22Rv1 (cell line): Measurements from ENCODE around the gene IPCEF1.

Source experiments
- ZFX ChIP-seq: fragments of 450-650 bp; IDR thresholded peaks from 2 replicates; pipeline ENCODE4 v1.6.1; 2017; ENCODE audit warnings: antibody characterized with exemption, borderline replicate concordance
- TF ChIP-seq, protein P1 (sequence below): fragments of 450-650 bp; IDR thresholded peaks from 2 replicates; pipeline ENCODE4 v1.5.1; 2017; ENCODE audit warnings: mild to moderate bottlenecking

DNA sequence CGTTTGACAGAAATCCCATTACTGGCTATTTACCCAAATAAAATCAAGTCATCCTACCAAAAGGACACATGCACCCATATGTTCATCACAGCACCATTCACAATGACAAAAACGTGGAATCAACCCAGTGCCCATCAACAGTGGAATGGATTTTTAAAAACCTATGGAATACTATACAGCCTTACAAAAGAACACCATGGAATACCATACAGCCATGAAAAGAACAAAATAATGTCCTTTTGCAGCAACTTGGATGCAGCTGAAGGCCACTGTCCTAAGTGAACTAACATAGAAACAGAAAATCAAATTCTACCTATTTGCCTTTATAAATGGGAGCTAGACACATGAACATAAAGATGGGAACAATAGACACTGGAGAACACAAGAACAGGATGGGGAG lies 17.4 kb upstream of the IPCEF1 start:
- TF ChIP-seq, protein P1, sequence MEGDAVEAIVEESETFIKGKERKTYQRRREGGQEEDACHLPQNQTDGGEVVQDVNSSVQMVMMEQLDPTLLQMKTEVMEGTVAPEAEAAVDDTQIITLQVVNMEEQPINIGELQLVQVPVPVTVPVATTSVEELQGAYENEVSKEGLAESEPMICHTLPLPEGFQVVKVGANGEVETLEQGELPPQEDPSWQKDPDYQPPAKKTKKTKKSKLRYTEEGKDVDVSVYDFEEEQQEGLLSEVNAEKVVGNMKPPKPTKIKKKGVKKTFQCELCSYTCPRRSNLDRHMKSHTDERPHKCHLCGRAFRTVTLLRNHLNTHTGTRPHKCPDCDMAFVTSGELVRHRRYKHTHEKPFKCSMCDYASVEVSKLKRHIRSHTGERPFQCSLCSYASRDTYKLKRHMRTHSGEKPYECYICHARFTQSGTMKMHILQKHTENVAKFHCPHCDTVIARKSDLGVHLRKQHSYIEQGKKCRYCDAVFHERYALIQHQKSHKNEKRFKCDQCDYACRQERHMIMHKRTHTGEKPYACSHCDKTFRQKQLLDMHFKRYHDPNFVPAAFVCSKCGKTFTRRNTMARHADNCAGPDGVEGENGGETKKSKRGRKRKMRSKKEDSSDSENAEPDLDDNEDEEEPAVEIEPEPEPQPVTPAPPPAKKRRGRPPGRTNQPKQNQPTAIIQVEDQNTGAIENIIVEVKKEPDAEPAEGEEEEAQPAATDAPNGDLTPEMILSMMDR = no peak
- no peak for TF ChIP-seq ZFX
